AG20443 (cell line): ENCODE results near the gene MYOC.
A peak's percentile ranks its signal among the peaks of the same experiment; 100 is the strongest.
"Not testable (repeated sequence)": the region's sequence is repeated elsewhere in the genome, so short reads cannot be mapped to it uniquely, and the experiment has no call there.

Source experiments
- DNase-seq: peaks from one replicate; pipeline ENCODE4 v3.0.0; 2012; ENCODE audit warnings: low spot score, mixed read lengths

MYOC gene

DNA sequence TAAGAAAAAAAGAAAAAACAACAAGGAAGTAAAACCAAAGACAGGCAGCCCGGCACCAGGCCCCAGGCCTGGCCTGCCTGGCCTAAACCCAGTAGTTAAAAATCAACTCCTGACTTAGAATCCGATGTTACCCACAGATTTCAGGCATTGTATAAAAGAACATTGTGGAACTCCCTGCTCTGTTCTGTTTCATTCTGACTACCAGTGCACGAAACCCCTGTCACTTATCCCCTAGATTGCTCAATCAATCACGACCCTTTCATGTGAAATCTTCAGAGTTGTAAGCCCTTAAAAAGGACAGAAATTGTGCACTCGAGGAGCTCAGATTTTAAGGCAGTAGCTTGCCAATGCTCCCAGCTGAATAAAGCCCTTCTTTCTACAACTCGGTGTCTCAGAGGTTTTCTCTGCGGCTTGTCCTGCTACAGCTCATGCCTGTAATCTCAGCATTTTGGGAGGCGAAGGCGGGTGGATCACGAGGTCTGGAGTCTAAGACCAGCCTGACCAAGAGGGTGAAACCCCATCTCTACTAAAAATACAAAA lies 46.0 kb downstream of the MYOC start:
- DNase-seq, result no peak

DNA sequence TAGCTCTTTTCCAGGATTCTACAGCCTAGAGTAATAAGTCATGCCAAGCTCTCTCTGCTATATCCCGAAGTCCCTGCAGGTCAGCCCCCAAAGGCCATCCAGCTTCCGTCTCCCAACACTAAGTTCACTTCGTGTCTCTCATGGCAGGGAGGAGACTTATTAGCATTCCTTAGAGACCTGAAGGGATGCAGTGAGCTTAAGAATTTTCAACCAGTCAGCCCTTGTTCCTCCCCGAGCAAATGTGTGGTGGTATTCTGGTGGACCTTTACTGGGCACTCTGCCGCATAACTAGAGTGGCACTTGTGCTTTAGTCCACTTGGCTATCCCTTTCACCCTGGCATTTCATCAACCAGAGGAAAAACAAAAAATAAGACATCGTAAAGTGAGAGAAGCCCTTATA lies 49.4 kb downstream of the MYOC start:
- DNase-seq, result not testable (repeated sequence)

DNA sequence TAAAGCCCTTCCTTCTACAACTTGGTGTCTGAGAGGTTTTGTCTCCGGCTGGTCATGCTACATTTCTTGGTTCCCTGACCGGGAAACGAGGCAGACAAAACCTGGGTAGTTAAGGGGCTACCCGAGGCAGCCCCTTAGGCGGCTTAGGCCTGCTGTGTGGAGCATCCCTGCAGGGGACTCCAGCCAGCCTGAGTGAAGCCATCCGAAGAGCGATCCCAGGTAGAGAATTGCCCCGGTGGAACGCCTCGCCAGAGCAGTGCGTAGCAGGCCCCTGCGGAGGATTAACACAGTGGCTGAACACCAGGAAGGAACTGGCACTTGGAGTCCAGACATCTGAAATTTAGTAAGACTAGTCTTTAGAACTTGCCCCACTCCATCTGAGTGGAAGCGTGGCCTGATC lies 51.6 kb downstream of the MYOC start:
- DNase-seq, result no peak

DNA sequence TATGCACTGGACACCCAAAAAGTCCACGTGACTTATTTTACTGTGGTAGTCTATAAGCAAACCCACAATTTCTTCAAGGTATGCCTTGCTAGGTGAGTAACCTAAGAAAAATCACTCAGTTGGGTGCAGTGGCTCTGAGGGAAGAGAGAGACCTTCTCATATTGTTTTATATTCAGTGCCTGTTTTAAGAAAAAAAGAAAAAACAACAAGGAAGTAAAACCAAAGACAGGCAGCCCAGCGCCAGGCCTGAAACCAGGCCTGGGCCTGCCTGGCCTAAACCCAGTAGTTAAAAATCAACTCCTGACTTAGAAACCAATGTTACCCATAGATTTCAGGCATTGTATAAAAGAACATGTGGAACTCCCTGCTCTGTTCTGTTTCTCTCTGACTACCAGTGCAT lies 52.2 kb downstream of the MYOC start:
- DNase-seq, result not testable (repeated sequence)

DNA sequence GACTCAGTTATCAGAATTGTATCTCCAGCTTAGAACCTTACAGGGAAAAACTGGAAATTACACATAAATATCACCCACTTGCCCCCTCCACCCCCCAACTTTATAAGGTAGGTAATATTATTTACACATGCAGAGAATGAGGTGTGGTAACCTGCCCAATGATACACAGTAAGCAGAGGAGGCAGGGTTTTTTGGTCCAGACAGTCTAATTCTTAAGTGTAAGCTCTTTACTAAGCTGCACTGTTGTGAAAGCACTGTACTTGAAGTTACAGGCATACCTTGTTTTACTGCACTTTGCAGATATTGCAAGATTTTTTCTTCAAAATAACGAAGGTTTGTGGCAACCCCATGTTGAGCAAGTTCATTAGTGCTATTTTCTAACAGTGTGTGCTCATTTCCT lies 55.3 kb downstream of the MYOC start:
- no peak for DNase-seq

- no peak for DNase-seq
These were observed 55.8 kb downstream of the MYOC start for GRCh38 chr1:171596705-171597104.

- DNase-seq, result no peak
These were observed 56.4 kb downstream of the MYOC start for GRCh38 chr1:171596119-171596518.

GRCh38 chr1:171595324-171595723 lies 57.2 kb downstream of the MYOC start:
- peak; percentile 36 for DNase-seq

GRCh38 chr1:171590022-171590421 lies 62.5 kb downstream of the MYOC start:
- DNase-seq, result no peak

- DNase-seq, result no peak
These were observed 64.3 kb downstream of the MYOC start for GRCh38 chr1:171588230-171588629.

GRCh38 chr1:171585715-171586114 lies 66.8 kb downstream of the MYOC start:
- DNase-seq, result no peak
